Kasumi-1 (cell line): Measurements from ENCODE around the gene COL26A1.
"Not testable (repeated sequence)": the region's sequence is repeated elsewhere in the genome, so short reads cannot be mapped to it uniquely, and the experiment has no call there.

Experiments
- DNase-seq, 2 experiments: peaks; one replicate each; lab custom pipeline; 2025; lab: John Stamatoyannopoulos, UW

Gene COL26A1

DNA sequence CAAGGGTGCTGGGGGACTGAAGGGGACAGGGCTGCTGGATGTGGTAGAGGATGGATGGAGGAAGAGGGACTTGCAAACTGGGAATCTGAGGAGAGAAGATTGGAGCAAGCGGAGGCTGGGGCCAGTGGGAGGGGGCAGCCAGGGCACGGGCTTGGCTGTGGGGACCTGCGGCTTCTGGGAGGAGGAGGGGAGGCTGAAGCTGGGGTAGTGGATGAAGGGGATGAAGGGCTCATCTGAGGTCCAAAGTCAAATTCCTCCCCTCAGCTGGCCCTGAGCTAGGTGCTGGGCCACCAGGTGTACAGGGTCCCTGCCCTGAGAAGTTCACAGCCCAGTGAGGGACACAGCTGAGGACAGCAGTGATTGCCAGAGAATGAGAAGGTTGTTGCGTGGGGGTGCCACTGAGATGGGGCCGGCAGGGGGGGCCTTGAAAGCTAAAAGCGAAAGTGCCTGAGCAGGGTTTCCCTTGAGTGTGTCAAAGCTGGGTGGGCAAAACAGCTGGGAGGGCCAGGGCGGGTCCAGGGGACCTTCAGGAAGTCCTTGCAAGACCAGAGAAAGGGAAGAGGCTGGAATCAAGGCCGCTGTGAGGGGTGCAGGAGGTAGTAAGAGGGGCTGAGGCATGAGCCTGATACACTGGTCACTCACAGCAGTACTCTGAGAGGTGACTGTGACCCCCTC, 191.2 kb downstream of the COL26A1 start:
- DNase-seq = no peak

DNA sequence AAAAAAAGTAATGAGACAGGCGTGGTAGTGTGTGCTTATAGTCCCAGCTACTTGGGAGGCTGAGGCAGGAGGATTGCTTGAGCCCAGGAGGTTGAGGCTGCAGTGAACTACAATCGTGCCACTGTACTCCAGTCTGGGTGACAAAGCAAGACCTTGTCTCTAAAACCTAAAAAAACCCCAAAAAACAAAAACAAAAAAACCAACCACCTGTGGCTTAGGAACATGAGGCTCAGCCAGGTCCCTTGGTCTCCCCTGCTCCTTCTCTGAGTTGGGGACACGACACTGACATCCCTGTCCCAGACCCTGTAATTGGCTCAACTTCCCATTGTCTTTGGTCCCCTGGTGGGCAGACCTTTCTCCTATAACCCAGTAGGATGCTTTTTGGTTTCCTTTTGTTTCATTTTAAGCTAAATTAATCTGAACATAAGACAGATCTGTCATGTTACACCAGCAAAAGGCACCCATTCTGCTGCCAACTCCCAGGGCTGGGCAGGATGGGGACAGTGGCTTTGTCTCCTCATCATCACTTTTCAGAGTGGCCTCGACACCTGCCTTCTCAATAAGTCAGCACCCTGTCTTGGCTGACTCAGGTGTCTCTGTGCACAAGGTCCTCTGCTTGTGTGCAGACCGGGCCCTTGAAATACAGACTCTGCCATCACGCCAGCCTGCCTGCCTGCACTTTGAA, 192.1 kb downstream of the COL26A1 start:
- DNase-seq = no peak

DNA sequence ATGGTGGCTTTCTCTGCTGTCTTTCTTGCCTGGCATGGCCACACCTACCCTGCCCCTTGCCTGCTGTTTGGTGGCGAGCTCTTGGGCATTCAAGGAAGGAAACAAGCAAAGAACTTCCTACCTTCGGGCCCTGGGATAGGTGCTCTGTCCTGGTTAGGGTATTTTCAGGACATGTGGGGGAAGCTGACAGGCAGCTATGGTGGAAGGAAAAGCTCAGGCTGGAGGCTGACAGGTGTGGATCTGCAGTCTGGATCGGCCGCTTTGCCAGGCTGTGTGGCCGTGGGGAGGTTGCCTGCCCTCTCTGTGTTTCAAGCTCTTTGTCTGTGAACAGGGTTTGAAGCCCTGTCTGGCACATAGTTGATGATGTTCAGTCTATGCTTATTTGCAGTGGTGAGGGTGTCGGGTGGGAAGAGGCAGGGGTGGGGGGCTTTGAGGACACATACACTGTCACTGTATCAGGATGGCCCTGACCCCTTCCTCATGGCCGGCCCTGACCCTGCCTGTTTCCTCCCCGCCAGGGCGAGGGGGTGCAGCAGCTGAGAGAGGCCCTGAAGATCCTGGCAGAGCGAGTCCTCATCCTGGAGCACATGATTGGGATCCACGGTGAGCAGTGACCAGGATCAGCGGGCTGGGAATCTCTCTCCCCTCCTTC, 192.7 kb downstream of the COL26A1 start:
- no peak for DNase-seq

DNA sequence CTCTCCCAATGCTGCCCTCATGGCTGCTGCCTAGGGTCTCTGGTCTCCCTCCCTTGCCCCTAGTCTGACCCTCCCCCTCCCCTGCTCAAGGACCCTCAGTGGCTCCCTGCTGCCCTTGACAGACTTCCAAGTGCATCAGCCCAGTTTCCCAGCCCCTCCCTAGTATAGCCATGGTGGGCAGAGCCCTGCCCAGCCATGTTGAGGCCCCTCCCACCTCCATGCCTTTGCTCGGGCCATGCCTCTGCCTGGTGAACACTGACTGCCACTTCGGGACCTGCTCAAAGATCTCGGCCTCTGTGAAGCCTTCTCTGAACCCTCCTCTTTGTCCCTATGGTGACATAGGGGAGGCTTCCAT, 193.2 kb downstream of the COL26A1 start:
- DNase-seq = no peak

DNA sequence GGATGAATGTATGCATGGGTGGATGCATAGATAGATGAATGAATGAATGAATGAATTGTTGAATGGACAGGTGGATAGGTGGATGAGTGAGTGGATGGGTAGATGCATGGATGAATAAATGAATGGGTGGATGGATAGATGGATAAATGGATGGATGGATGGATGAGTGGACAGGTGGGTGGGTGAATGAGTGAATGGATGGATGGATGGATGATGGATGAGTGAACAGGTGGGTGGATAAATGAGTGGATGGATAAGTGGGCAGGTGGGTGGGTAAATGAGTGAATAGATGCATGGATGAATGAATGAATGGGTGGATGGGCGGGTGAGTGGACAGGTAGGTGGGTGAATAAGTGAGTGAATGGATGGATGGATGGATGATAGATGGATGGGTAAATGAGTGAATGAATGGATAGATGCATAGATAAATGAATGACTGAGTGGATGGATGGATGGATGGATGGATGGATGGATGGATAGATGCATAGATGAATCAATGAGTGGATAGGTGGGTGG, 193.8 kb downstream of the COL26A1 start:
- DNase-seq = no peak

DNA sequence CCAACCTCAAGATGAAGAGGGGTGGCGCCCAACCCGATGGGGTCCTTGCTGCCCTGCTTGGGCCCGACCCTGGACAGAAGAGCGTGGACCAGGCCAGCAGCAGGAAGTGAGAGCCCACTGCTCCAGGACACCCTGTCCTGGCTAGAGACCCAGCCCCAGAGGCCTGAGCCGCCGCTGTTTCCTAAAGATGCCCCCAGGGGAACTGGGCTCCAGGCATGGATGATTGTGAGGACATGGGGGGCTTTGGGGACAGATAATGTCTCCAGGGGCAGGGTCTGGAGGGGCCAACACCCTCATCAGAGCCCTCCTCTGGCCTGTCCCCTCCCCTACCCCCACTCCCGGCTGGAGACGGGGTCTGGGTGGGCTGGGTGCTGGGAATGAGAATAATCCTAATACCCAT, 194.7 kb downstream of the COL26A1 start:
- no peak for DNase-seq

DNA sequence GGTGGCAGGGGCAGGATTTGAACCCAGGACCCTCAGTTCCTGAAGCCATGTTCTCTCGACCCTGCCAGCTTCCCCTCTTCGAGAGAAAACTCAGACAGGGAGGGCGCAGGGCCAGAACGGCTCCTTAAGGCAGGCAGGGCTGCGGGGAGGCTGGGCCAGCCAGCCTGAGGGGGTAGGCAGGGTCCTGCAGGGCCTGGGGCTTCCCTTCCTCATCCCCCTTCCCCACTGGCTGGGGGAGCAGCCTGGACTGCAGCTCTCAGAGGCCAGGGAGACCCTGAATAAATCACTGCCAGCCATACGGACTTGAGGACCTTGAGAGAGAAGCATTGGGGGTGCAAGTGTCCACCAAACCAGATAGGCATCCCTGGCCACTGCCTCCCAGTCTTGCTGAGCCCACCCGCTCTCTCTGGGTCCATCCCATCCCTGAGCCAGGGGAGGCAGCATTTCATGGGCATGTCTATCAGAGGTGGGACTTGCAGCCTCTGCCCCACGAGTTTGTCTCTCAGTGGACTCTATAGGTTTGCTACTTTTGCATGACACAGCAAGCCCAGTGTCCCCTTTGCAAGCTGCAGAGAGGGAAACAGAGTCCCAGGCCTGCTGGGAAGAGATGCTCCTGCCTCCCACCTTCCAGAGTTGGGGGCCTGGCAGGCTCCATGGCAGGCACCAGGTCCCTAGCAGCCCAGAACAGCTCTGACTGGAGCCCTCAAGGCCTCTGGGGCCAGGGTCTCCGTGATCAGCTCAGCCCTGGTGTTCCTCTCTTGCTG, 195.5 kb downstream of the COL26A1 start:
- DNase-seq = no peak

DNA sequence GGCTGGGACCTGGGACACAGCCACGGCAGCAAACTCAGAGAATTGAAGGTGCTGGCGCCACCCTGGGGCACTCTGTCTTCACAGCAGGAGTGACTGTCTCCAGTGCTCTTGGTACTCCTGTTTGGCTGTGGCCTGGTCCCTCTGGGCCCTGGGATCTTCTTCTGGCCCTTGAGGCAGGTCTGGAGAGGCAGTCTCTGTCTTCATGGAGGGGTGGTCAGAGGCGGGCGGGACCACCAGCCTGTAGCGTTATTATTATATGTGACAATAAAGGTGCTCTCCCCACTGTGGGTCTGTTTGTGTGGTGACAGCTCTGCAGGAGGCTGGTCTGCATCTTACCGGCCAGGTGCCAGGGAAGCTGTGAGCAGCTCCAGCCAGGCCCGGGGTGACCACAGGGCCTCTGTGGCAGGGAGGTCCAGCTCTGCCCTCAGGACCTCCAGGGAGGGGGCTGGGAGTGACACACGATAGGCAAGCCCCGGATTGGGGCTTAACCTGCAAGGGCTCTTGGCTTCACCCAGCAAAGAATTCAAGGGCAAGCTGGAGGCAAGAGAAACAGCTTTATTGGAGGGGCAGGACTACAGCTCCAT, 196.2 kb downstream of the COL26A1 start:
- peak in 1 of 2 experiments; percentile 39 for DNase-seq

DNA sequence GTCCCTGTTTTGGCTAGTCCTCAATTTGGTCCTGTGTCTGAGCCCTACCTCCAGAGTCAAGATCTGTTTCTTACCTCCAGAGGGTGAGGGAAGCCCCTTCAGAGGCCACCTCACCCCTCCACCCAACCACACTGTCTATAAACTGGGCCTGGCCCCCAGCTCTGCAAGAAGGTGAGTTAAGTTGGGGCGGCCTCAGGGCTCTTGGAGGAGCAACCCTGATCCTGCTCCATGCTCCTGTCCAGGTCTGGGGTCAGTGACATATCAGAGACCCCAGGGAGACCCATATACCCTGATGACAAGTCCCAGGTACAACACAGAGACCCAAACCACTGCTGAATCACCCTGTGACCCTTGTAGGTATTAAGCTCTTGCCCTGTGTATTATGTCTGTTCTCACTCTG, 196.9 kb downstream of the COL26A1 start:
- DNase-seq = no peak

DNA sequence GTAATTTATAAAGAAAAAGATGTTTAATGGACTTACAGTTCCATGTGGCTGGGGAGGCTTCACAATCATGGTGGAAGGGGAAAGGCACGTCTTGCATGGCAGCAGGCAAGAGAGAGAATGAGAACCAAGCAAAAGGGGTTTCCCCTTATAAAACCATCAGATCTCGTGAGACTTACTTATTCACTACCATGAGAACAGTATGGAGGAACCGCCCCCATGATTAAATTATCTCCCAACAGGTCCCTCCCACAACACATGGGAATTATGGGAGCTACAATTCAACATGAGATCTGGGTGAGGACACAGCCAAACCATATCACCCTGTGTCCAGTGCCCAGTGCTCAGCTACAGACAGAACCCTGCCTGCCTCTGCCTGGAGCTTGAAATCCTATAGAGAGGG, 197.3 kb downstream of the COL26A1 start:
- DNase-seq = not testable (repeated sequence)

DNA sequence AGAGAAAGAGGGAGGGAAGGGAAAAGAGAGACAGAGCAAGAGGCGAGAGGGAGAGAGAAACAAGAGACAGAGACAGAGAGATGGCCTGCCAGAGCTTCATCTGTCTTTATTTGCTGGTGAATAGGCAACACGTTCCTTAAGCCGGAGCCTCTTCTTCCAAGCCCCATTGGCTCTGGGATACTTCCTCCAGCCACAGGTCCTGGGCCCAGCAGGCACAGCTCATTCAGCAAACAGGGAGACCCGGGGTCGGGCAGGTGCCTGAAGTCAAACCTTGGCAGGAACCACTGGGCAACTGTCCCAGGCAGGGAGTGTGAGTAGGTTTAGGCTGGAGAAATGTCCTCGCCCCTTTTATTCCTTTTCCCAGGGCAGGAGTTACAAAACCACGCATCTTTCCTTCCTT, 198.2 kb downstream of the COL26A1 start:
- no peak for DNase-seq

DNA sequence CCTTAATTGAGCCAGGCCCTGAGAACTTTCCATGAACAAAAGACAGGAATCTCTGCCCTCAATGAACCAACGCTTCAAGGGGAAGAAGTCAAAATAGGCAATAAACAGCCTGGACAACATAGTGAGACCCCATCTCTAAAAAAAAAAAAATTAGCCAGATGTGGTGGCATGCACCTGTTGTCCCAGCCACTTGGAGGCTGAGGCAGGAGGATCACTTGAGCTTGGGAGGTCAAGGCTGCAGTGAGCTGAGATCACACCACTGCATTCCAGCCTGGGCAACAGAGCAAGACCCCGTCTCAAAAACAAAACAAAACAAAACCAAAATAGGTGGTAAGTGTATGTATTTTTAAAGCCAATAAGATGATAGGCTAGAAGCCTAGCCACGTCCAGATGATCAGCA, 198.6 kb downstream of the COL26A1 start:
- not testable (repeated sequence) for DNase-seq

DNA sequence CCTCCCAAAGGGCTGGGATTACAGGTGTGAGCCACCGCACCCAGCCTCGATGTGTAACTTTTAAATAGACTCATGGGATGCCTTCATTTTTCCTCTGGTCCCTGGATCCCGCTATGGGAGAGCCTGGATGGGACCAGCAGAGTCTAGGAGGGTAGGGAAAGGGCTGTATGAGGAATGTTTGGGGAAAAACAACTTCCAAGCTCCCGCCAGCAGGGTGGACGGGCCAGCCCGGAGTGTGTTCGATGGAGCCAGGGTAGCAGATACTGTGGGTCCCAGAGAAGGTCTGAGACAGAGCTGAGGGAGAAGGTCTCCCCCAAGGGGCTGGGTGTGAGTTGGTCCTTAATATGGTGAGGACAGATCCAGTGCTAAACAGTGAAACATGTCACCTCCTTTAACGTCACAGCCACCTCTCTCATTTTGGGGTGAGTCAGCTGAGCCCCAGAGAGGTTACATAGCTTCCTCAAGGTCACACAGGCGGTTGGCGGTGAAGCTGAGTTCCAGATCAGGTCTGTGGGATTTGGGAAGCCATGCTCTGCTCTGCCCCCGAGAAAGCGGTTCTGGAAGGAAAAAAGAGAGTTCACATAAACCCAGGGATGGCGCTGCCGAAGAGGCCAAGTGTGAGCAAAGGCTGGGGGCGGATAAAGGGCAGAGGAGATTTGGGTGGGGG, 200.0 kb downstream of the COL26A1 start:
- no peak for DNase-seq

DNA sequence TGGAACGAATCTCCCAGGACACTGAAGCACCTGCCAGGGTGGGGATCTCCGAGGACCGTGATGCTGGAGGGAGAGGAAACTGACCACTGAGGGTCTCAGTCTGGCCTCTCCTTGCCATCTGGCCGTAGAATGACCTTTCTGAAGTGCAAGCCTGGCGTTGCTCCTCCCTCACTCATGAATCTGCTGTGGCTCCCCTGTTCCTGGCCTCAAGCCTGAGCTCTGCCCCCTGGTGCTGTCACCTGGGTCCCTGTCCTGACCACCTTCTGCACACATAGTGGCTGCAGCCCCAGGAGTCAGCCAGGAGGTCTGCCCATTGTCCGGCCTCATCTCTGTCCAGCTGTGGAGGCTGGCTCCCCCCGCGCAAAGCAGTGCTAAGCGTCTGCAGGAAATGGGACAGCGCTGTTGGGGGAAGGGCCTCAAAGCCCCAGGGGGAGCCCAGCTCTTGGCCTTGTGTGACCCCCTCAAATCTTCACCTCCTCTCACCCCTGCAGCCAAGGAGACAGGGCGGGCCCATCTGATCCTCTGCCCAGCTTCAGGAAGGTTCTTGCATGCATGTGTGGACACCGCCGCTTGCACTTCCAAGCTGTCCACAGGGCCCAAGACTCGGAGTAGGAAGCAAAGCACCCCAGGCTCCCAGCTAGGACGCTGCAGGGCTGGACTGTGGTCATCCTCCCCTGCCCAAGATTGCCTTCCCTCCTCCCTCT, 200.7 kb downstream of the COL26A1 start:
- DNase-seq = no peak

DNA sequence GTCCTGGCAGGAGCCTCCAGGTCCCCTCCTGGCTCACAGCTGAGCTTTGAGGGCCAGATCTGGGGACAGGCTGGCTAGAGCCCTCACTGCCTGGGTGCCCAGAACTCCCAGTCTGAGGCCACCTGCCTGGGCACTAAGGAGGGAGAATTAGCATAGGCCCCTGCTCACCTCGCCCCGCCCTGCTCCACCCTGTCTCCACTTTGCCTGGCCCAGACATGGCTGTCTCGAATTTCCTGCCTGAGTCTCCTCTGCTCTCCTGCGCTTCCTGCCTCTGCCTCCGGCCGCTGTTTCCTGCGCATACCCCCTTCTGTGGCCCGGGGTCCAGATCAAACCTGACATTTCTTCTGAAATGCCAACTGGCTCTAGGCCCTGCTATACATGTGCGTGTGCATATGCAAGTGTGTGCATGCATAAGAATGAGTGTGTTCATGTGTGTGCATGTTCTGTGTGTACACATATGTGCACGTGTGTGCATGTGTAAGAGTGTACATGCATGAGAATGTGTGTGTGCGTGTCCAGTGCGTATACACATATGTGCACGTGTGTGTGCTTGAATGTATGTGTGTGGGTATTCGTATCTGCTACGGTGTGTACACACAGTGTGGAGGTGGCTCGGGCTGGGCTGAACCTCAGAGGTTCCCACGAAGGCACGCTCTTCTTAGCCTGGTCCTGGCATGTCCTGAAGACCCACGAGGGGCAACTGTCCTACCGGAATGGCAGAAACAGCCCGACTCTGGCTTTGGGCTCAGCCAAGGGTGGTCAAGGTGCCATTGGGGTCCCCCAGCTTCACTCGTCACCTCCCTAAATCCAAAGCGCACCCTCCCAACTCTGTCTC, 201.5 kb downstream of the COL26A1 start:
- no peak for DNase-seq

DNA sequence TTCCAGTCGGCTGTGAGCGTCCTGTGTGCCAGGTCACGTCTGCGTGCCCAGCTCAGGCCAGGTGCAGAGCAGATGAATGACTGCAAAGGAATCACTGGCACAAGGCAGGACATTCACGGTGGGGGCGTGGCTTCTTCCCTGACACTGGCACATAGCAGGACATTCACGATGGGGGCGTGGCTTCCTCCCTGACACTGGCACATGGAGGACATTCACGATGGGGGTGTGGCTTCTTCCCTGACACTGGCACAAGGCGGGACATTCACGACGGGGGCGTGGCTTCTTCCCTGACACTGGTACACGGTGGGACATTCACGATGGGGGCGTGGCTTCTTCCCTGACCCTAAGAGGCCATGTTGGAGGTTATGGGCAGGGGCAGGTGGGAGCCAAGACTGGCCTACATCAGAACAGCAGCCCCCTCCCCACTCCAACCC, 202.1 kb downstream of the COL26A1 start:
- DNase-seq = no peak

DNA sequence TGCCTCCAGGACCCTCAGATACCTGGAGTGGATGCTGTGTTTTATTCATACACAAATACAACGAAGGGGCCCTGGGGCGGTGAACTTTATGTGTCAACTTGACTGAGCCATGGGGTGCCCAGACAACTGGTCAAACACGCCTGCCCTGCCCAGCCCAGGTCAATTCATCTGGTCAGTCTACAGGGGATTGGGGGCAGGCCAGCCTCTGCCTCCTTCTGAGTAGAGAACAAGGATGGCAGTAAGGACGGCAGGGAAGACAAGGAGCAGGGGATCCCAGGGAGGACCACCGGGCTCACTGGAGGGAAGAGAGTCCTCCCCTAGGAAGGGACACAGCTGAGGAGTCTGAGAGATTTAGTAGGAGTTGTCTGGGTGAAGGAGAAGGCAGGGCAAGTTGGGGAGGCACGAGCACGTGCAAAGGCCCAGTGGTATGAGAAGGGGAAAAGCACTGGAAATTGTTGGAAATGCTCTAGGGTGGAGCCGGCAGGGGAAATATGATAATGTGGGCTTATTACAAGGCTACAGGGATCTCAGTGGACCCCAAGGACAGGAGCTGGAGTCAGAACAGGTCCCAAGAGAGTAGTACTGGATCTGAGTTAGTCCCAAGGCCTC, 203.0 kb downstream of the COL26A1 start:
- no peak for DNase-seq

DNA sequence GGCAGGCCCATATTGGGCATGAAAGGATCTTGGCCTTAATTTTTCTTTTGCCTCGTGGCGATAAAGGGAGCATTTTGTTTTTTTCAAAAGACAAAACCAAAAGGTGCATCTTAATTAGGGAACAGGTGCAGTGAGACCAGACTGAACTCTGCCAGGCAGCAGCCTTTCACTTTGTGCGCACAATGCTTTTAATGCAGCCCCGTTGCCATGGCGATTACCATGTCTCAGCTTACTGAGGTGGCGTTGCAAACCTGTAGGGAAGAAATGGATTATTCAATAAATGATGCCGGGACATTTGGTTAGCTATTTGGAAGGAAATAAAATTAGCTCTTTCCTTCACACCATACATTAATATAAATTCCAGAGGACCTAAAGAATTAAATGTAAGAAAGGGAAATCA, 204.6 kb downstream of the COL26A1 start:
- DNase-seq = no peak

DNA sequence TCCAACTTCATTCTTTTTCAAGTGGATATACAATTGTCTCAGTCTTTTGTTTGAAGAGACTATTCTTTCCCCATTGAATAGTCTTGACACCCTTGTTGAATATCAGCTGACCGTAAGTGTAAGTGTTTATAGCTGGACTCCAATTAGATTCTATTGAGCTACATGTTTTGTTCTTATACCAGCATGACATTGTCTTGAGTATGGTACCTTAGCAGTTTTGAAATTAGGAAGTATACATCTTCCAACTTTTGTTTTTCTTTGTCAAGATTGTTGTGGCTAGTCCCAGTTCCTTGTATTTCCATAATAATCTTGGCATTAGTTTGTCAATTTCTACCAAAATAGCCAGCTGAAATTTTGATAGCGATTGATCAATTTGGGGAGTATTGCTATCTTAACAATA, 209.5 kb downstream of the COL26A1 start:
- no peak for DNase-seq

DNA sequence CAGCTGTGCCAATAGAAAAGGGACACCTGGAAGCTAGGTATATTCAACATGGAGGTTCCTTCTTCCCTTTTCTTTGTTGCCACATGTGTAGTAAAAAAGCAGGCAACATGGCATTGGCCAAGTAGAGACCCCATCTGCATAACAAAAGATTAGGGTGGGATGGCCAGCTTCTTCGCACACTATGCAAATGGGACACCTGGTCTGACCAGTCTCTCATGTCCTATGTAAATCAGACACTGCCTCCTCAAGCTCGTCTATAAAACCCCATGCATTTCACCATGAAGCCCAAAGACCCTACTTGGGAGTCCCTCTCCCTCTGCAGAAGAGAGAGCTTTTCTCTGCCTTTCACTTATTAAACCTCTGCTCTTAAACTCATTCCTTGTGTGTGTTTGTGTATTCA, 212.5 kb downstream of the COL26A1 start:
- DNase-seq = no peak
